Superior temporal gyrus (tissue), 1 donor: ENCODE data around the gene PANX3.
"Not testable (repeated sequence)": the region's sequence is repeated elsewhere in the genome, so short reads cannot be mapped to it uniquely, and the experiment has no call there.

Experiments used
- DNase-seq: peaks from one replicate; pipeline ENCODE4 v3.0.0-alpha.2; 2016; ENCODE audit errors: extremely low spot score

PANX3 gene, protein sequence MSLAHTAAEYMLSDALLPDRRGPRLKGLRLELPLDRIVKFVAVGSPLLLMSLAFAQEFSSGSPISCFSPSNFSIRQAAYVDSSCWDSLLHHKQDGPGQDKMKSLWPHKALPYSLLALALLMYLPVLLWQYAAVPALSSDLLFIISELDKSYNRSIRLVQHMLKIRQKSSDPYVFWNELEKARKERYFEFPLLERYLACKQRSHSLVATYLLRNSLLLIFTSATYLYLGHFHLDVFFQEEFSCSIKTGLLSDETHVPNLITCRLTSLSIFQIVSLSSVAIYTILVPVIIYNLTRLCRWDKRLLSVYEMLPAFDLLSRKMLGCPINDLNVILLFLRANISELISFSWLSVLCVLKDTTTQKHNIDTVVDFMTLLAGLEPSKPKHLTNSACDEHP

GRCh38 chr11:124611064-124611463, at the start of gene PANX3:
Gene PANX3 (plus strand): TSS chr11:124611428. CDS start chr11:124611557, 129 bp downstream.
- no peak for DNase-seq

GRCh38 chr11:124569697-124570096, 41.5 kb upstream of the PANX3 start, which contains the start of gene OR8A1:
Gene OR8A1 (plus strand): TSS chr11:124569997. CDS start chr11:124570120, 123 bp downstream.
- DNase-seq, result no peak

DNA sequence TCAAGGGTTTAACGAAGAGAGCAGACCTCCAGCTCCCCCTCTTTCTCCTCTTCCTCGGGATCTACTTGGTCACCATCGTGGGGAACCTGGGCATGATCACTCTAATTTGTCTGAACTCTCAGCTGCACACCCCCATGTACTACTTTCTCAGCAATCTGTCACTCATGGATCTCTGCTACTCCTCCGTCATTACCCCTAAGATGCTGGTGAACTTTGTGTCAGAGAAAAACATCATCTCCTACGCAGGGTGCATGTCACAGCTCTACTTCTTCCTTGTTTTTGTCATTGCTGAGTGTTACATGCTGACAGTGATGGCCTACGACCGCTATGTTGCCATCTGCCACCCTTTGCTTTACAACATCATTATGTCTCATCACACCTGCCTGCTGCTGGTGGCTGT, 41.1 kb upstream of the PANX3 start:
- DNase-seq, result no peak

DNA sequence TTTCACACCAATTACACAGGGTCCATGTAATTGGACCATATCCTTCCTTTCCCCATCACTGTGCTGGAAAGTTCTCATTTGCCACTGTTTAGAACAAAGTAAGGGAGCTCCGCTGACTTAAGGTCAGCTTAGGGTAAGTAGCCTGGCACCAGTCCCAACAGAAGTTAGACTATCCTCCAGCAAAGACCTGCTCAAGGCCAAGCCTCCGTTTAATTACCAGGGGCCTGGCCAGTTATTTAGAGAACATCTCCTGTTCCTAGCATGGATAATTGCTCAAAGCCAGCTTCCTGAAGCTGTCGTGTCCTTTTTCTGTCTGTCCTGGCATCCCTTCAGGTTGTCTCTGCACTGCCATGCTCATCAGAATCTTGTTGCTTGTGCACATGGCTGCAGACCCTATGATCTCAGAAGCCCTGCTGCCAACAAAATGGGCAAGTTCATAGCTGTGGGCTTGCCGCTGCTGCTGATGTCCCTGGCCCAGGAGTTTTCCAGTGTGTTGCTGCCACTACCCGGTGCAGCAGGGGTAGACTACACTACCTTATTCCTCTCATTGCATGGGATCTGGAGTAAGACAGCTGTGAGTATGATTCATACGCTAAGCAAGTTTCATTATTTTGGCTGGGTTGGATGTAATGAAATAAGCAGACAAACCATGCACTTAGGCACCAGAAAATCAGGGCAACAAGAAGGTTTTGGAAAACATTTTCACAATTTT, 33.4 kb upstream of the PANX3 start:
- DNase-seq, result peak; percentile 34

DNA sequence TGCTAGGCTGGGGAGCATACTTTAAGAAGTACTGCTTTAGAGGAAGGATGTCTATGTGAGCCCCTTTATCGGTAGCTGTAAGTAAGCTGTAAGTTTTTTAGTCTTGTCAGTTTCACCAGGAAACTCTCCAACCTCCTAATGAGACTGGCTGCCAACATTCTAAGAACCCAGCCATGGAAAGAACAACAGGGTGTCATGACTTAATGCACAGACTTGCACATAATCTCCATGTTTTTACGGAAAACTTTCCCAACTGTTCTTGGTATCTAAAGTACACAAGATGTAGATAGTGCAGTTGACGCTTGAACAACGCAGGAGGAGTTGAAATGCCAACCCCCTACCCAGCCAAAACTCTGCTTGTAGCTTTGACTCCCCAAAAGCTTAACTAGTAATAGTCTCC, 32.5 kb upstream of the PANX3 start:
- no peak for DNase-seq

GRCh38 chr11:124581817-124582216, 29.4 kb upstream of the PANX3 start:
- no peak for DNase-seq

DNA sequence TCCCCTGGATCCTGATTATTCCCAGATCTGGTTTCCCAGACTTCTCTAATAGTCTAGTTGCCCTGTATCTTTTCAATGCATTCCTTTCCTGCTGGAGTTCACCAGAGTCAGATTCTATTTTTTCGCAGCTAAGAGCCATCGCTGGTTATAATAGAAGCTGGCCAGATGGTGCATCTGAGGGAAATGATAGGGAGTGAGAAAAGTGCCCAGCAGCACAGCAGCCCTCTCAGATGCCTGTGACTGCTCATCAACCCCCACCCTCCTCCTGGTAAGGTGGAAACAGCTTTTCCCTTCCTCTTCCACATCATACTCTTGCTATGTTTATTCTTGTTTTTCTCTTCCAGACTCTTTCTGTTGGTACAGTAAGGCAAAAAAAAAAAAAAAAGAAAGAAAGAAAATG, 28.7 kb upstream of the PANX3 start:
- peak; percentile 31 for DNase-seq

- no peak for DNase-seq
Measured at GRCh38 chr11:124583781-124584180, 27.4 kb upstream of the PANX3 start.

DNA sequence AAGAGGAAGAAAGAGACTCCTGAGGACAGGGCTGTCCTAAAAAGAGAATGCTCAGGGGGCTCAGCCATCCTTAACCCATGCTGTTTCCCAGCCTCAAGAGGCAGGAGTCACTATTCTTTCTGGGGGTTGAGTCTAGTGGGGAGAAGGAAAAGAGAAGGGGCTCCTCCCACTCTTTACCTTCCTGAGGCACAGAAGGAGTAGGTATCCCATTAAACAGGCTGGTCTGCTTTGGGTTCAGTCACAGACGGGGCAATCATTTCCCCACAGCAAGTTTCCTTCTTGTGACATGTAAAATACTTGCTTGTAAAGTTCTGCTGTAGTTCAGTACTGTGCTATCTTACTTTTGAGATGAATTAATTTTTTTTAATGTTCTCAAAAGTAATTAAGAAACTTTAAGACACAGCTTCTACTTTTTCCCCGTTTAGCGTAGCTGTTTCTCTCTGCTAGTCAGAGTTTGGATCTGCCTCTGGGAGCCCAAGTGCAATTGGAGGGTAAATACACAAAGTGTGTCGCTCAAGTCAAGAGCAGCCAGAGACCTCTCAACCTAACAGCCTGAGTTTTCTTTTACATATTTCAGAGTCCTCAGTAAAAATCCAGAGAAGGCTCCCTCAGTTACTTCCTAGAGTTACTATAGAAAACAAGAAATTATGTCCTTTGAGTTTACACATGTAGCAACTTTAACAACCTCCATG, 26.4 kb upstream of the PANX3 start:
- no peak for DNase-seq

DNA sequence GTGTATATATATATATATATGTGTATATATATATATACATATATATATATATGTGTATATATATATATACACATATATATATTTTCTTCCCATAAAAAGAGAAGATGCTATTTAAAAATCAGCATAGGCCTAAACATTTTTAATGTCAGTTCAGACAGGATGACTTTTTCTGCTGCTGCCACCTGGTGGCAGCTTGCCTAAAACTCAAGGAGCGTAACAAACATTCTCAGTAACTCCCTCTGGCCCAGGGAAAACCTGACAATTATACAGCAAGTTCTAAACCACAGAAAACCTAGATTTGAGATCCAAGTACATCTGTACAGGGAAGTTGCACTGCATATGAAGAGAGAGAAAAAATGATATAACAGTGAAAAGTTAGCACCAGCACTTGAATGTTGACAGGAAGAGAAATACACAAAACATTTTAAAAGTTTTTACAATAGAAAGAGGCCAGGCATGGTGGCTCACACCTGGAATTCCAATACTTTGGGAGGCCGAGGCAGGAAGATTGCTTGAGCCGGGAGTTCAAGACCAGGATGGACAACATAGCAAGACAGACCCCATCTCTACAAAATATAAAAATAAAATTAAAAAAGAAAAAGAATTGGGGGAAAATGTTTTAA, 24.9 kb upstream of the PANX3 start:
- DNase-seq, result peak; percentile 85

DNA sequence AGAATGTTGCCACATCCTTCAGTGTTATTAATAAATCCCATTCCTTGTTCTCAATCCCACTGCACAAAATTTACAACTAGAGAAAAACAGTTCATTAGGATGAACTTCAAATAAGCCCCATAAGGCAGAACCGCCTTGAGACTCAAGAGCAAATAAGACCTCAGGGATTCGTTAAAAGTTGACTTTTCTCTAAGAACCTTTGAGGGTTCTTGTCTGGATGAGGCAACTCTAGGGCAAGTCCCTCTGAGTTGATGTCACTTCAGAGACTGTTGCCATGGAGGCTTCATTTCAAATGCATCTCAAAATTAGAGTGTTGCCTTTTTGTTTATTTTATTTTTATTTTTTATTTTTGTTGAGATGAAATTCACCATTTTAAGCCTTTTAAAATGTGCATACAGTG, 19.8 kb upstream of the PANX3 start:
- no peak for DNase-seq

DNA sequence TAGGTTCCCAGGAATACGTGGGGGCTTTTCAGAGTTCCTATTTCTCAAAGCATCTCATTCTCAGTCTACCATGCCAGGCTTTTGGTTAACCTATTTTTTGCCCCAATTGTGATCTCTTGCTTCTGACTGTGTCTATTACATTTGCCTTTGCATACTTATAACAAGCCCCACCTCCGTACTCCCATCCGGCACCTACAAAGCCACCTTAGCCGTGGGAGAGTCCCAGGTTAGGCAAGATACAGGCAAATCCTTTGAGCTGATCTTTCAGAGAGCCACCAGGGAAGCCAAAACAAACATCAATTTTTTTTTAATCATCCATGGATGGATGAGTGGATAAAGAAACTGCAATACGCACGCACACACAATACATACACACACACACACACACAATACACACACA, 18.6 kb upstream of the PANX3 start:
- no peak for DNase-seq

DNA sequence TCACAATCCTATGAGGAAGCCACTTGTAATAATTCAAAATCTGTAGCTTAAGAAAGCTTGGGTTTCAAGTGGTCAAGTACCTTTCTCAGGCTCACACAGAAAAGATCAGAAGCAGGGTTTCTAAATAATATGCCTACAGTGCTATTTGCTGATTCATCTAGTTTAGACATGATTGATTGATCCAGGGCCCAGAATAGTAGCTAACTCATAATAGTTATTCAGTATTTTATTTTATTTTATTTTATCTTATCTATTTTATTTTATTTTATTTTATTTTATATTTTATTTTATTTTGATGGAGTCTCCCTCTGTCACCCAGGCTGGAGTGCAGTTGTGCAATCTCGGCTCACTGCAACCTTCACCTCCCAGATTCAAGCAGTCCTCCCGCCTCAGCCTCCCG, 15.9 kb upstream of the PANX3 start:
- DNase-seq, result no peak

GRCh38 chr11:124597626-124598025, 13.6 kb upstream of the PANX3 start:
- no peak for DNase-seq

DNA sequence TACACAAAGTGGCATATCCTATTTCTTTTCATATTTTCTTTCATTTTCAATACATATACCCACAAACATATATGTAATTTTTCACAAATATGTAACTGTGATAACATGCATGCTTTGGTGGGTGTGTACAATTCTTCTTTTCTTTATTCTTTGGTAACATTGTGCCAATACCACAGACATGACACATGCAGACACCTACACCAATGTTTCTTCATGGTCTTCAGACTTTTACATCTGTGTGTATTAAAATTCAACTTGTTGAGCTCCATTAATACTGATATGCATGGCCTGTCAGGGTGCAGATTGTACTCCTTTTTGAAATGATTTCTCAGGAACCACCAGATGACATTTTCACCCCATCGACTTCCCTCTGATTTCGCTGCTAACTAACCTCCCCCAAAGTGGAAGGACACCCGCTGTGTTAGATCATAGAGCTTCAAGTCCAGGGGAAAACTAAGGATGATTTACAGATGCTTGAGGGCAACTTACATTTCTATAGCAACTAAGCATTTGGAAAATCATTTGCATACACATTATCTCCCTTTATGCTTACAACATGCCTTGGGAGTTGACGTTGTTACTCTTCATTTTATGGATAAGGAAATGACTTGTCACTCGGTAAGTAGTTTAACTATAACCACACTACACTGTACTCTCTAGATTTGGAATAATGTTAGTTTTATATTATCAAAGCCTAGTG, 10.5 kb upstream of the PANX3 start:
- DNase-seq, result no peak

GRCh38 chr11:124602193-124602592, 9.0 kb upstream of the PANX3 start:
- DNase-seq, result no peak

- not testable (repeated sequence) for DNase-seq
Measured at GRCh38 chr11:124602723-124603122, 8.5 kb upstream of the PANX3 start.

DNA sequence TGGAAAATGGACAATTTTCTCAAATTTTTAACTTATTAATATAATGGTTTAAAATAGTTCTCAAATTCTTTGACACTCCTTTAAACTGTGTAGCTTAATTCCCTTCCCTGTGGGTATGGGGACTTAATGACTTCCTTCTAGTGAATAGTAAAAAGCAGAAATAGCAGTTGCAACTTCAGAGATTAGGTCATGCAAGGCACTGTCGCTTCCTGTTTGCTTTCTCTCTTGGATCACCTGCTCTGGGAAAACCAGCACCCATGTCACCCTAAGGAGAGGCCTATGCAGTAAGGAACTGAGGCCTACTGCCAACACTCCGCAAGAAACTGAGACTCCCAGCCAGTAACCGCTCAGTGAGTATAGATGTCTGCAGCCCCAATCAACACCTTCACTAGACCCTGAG, 5.5 kb upstream of the PANX3 start:
- DNase-seq, result no peak

DNA sequence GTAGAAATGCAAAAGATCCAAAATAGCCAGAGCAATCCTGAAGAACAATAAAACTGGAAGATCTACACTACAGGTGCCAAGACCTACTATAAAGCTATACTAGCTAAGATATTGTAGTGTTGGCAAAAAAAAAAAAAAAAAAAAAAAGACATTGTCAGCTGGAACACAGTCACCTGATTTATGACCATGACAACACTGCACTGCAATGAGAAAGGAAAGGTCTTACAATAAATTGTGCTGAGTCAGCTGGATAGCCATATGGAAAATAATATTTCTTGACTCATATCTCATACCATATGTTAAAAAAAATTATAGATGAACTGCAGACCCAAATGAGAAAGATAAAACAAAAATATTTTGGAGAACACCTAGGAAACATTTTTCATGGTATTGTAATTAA, 3.1 kb upstream of the PANX3 start:
- DNase-seq, result no peak

- no peak for DNase-seq
Measured at GRCh38 chr11:124610295-124610694, 933 bp upstream of the PANX3 start.

- no peak for DNase-seq
Measured at GRCh38 chr11:124612045-124612444, 817 bp downstream of the PANX3 start.
